GM10266 (cell line): ENCODE measurements around the gene CTU2.

Experiments
- DNase-seq: peaks from one replicate; pipeline ENCODE4 v3.0.0; 2012; ENCODE audit errors: extremely low spot score
- CTCF ChIP-seq: IDR thresholded peaks from 2 replicates; pipeline ENCODE4 v1.5.1; 2012; ENCODE audit warnings: mild to moderate bottlenecking, low read depth; ENCODE audit not compliant: control insufficient read depth, insufficient read depth; ENCODE audit errors: missing control alignments

The CTU2 gene

GRCh38 chr16:88687676-88688012, 18.7 kb upstream of the CTU2 start:
- DNase-seq = no peak
- TF ChIP-seq CTCF = no peak

GRCh38 chr16:88688013-88688778, 18.1 kb upstream of the CTU2 start:
- DNase-seq = no peak
- TF ChIP-seq CTCF = no peak

- no peak for TF ChIP-seq CTCF
- DNase-seq = no peak
Measured at GRCh38 chr16:88690341-88691128, 15.8 kb upstream of the CTU2 start.

- DNase-seq = no peak
- no peak for TF ChIP-seq CTCF
Measured at GRCh38 chr16:88691129-88691813, 15.0 kb upstream of the CTU2 start.

GRCh38 chr16:88691924-88692560, 14.3 kb upstream of the CTU2 start:
- DNase-seq = no peak
- TF ChIP-seq CTCF = no peak

- no peak for TF ChIP-seq CTCF
- no peak for DNase-seq
Measured at GRCh38 chr16:88692861-88693260, 13.4 kb upstream of the CTU2 start.
